IMR-90 (cell line): ENCODE measurements around the gene ZNF20. TPM values are rescaled to one million over a fixed set of nuclear protein-coding genes. Genes with fewer than 3 reads are reported as not detected.

Experiments
- ATAC-seq: fragments of 200-7000 bp; cut with Tn5 transposase; 2 replicates; pipeline ENCODE4 v1.9.1; 2020; ENCODE audit warnings: low read depth, mild to moderate bottlenecking, moderate library complexity
- BruUV-seq: library from RNA; stranded (reverse); fragments of 400-500 nt; replicated peaks from 2 replicates; lab custom pipeline; 2021; lab: Mats Ljungman, UMichigan
- CTCF ChIA-PET: fragments of 300-600 bp; formaldehyde crosslinking; extraction: SDS; loops from one replicate; lab custom pipeline; 2021; ENCODE audit warnings: antibody characterized with exemption; lab: Yijun Ruan, JAX
- POLR2A ChIA-PET: fragments of 300-600 bp; sonication (Branson Sonifier 250); formaldehyde crosslinking; loops from one replicate; lab custom pipeline; 2022; ENCODE audit warnings: antibody characterized with exemption; ENCODE audit not compliant: unreplicated experiment; lab: Charles Lee
- DNase-seq: peaks from one replicate; pipeline ENCODE4 v3.0.0; 2013
- H2AFZ ChIP-seq: replicated peaks from 2 replicates; pipeline ENCODE3; 2013; ENCODE audit warnings: low read length, mild to moderate bottlenecking; ENCODE audit not compliant: poor library complexity
- H2AK5ac ChIP-seq: 2 replicates; pipeline ENCODE4 v1.6.1; 2013; ENCODE audit warnings: low read depth, low read length, inconsistent platforms
- H2AK9ac ChIP-seq: replicated peaks from 2 replicates; pipeline ENCODE3; 2013; ENCODE audit warnings: mild to moderate bottlenecking, low read depth, low read length, moderate library complexity; ENCODE audit not compliant: poor library complexity
- H2BK120ac ChIP-seq: 2 replicates; pipeline ENCODE4 v1.6.1; 2013; ENCODE audit warnings: low read depth, low read length, inconsistent platforms
- H2BK15ac ChIP-seq: 3 replicates; pipeline ENCODE4 v1.6.1; 2013; ENCODE audit warnings: low read depth, low read length, inconsistent platforms
- H2BK20ac ChIP-seq: 2 replicates; pipeline ENCODE4 v1.6.1; 2013; ENCODE audit warnings: low read depth, mild to moderate bottlenecking, inconsistent platforms, low read length, moderate library complexity
- H2BK5ac ChIP-seq: 2 replicates; pipeline ENCODE4 v1.6.1; 2013; ENCODE audit warnings: mild to moderate bottlenecking, low read depth, low read length, inconsistent platforms; ENCODE audit not compliant: poor library complexity, severe bottlenecking
- H3K14ac ChIP-seq: replicated peaks from 2 replicates; pipeline ENCODE4 v1.6.1; 2013; ENCODE audit warnings: low read depth, low read length, inconsistent platforms
- H3K18ac ChIP-seq: 2 replicates; pipeline ENCODE4 v1.6.1; 2013; ENCODE audit warnings: low read depth, low read length, control low read depth
- H3K23ac ChIP-seq: 2 replicates; pipeline ENCODE4 v1.6.1; 2013; ENCODE audit warnings: low read depth, low read length, inconsistent platforms
- H3K27ac ChIP-seq: 2 replicates; pipeline ENCODE4 v1.5.1; 2013; ENCODE audit warnings: mild to moderate bottlenecking, control low read depth, low read length; ENCODE audit not compliant: insufficient read depth
- H3K27me3 ChIP-seq: 2 replicates; pipeline ENCODE4 v1.6.1; 2013; ENCODE audit warnings: low read length; ENCODE audit not compliant: control insufficient read depth, insufficient read depth
- H3K36me3 ChIP-seq: 2 replicates; pipeline ENCODE4 v1.6.1; 2013; ENCODE audit warnings: low read length, mixed read lengths; ENCODE audit not compliant: control insufficient read depth, insufficient read depth
- H3K4ac ChIP-seq: 2 replicates; pipeline ENCODE4 v1.6.1; 2013; ENCODE audit warnings: low read depth, low read length, inconsistent platforms
- H3K4me1 ChIP-seq: 2 replicates; pipeline ENCODE4 v1.6.1; 2013; ENCODE audit warnings: low read length, mixed read lengths; ENCODE audit not compliant: control insufficient read depth, insufficient read depth
- H3K4me2 ChIP-seq: 2 replicates; pipeline ENCODE4 v1.6.1; 2013; ENCODE audit warnings: low read depth, mild to moderate bottlenecking, control low read depth, low read length, moderate library complexity
- H3K4me3 ChIP-seq: 2 replicates; pipeline ENCODE4 v1.5.1; 2013; ENCODE audit warnings: low read depth, mild to moderate bottlenecking, control low read depth, low read length, moderate library complexity; ENCODE audit not compliant: insufficient read depth
- H3K56ac ChIP-seq: 2 replicates; pipeline ENCODE4 v1.6.1; 2013; ENCODE audit warnings: low read length, inconsistent platforms; ENCODE audit not compliant: insufficient read depth; ENCODE audit errors: extremely low read depth
- H3K79me1 ChIP-seq, 2 experiments: 2 replicates each; pipeline ENCODE4 v1.6.1; 2013; ENCODE audit warnings: low read length in 2 of 2, inconsistent platforms in 1 of 2, low read depth in 1 of 2
- H3K9ac ChIP-seq: 2 replicates; pipeline ENCODE4 v1.6.1; 2013; ENCODE audit warnings: low read depth, low read length, control low read depth
- H3K9me1 ChIP-seq: 2 replicates; pipeline ENCODE4 v1.6.1; 2013; ENCODE audit warnings: low read length, inconsistent platforms; ENCODE audit not compliant: insufficient read depth
- H3K9me3 ChIP-seq: 2 replicates; pipeline ENCODE4 v1.6.1; 2013; ENCODE audit warnings: low read length; ENCODE audit not compliant: control insufficient read depth, insufficient read depth
- H4K20me1 ChIP-seq: 2 replicates; pipeline ENCODE4 v1.6.1; 2013; ENCODE audit warnings: low read length, inconsistent platforms; ENCODE audit not compliant: insufficient read depth
- H4K5ac ChIP-seq: 2 replicates; pipeline ENCODE4 v1.6.1; 2013; ENCODE audit warnings: mild to moderate bottlenecking, low read depth, low read length, control low read depth
- H4K8ac ChIP-seq, 2 experiments: 2 replicates each; pipeline ENCODE4 v1.6.1; 2013; ENCODE audit warnings: low read depth in 2 of 2, low read length in 2 of 2, control low read depth in 1 of 2, inconsistent platforms in 1 of 2
- H4K91ac ChIP-seq: 2 replicates; pipeline ENCODE4 v1.6.1; 2013; ENCODE audit warnings: low read depth, low read length, inconsistent platforms; ENCODE audit not compliant: insufficient read depth
- BHLHE40 ChIP-seq: fragments of 150-350 bp; IDR thresholded peaks from 2 replicates; pipeline ENCODE4 v1.6.1; 2016; ENCODE audit warnings: mild to moderate bottlenecking, low read depth, low read length
- CEBPB ChIP-seq: IDR thresholded peaks from 2 replicates; pipeline ENCODE4 v1.6.1; 2012; ENCODE audit warnings: low read depth, low read length, improper control_type of control experiment
- CHD1 ChIP-seq: IDR thresholded peaks from 2 replicates; pipeline ENCODE4 v1.6.1; 2012; ENCODE audit warnings: low read depth, low read length, improper control_type of control experiment
- CTCF ChIP-seq: conservative IDR thresholded peaks from 2 replicates; pipeline ENCODE4 v1.5.1; 2012; ENCODE audit warnings: mild to moderate bottlenecking, low read depth, low read length, improper control_type of control experiment
- FOS ChIP-seq: fragments of 150-350 bp; IDR thresholded peaks from 2 replicates; pipeline ENCODE4 v1.6.1; 2016; ENCODE audit warnings: low read depth, low read length
- MAFK ChIP-seq: IDR thresholded peaks from 2 replicates; pipeline ENCODE4 v1.6.1; 2012; ENCODE audit warnings: low read depth, low read length, improper control_type of control experiment
- MAZ ChIP-seq: IDR thresholded peaks from 2 replicates; pipeline ENCODE4 v1.6.1; 2012; ENCODE audit warnings: low read depth, mild to moderate bottlenecking, low read length, improper control_type of control experiment, moderate library complexity, borderline replicate concordance
- MXI1 ChIP-seq: IDR thresholded peaks from 2 replicates; pipeline ENCODE4 v1.6.1; 2012; ENCODE audit warnings: low read depth, mild to moderate bottlenecking, low read length, moderate library complexity, borderline replicate concordance
- NFE2L2 ChIP-seq: fragments of 150-350 bp; IDR thresholded peaks from 2 replicates; pipeline ENCODE4 v1.6.1; 2016; ENCODE audit warnings: low read depth, mild to moderate bottlenecking, low read length
- POLR2A ChIP-seq: IDR thresholded peaks from 2 replicates; pipeline ENCODE4 v1.6.1; 2012; ENCODE audit warnings: mild to moderate bottlenecking, low read depth, low read length
- RAD21 ChIP-seq: IDR thresholded peaks from 2 replicates; pipeline ENCODE4 v1.6.1; 2012; ENCODE audit warnings: low read length, improper control_type of control experiment
- RCOR1 ChIP-seq: IDR thresholded peaks from 2 replicates; pipeline ENCODE4 v1.6.1; 2012; ENCODE audit warnings: mild to moderate bottlenecking, low read length, improper control_type of control experiment; ENCODE audit not compliant: insufficient replicate concordance
- RFX5 ChIP-seq: IDR thresholded peaks from 2 replicates; pipeline ENCODE4 v1.8.0; 2012; ENCODE audit warnings: low read depth, mild to moderate bottlenecking, low read length, moderate library complexity
- SMC3 ChIP-seq: fragments of 150-350 bp; IDR thresholded peaks from 2 replicates; pipeline ENCODE4 v1.6.1; 2016; ENCODE audit warnings: low read depth, mild to moderate bottlenecking, antibody characterized with exemption, low read length, moderate library complexity
- WGBS, 2 experiments: methylation state at CpG; one replicate each; pipeline versions ENCODE4 v1.1.5 to v1.1.7; 2013; ENCODE audit warnings: missing lambda C conversion rate in 2 of 2; ENCODE audit not compliant: insufficient read length in 1 of 2; ENCODE audit errors: extremely low coverage in 2 of 2; 5-methylcytosine and 5-hydroxymethylcytosine counted together
- dilution Hi-C: fragments of 300-500 bp; cut with HindIII; formaldehyde crosslinking; loops from one replicate; pipeline ENCODE4 v1.14.3; 2018; ENCODE audit warnings: low sequenced_read_pairs; ENCODE audit not compliant: unreplicated experiment
- in situ Hi-C: fragments of 300-500 bp; cut with MboI; formaldehyde crosslinking; loops from 3 replicates; pipeline ENCODE4 v1.14.3; 2019; ENCODE audit warnings: low sequenced_read_pairs, inconsistent platforms, mixed read lengths
- intact Hi-C: fragments of 100-400 bp; cut with micrococcal nuclease; formaldehyde crosslinking; loops from 2 replicates; pipeline ENCODE4 v1.10.0; 2022
- polyA plus RNA-seq, 3 experiments: library from polyadenylated mRNA; depleted of rRNA; stranded (reverse); fragments of >200 nt; gene quantifications; 2 replicates each; pipeline ENCODE4 v1.2.3, GENCODE V29; 2012; ENCODE audit warnings: low replicate concordance in 1 of 3
- total RNA-seq: library from RNA; depleted of rRNA; stranded (reverse); fragments of >200 nt; gene quantifications from 2 replicates; pipeline ENCODE4 v1.2.3, GENCODE V29; 2012
- TF ChIP-seq, protein P1 (sequence below): fragments of 150-350 bp; IDR thresholded peaks from 2 replicates; pipeline ENCODE4 v1.6.1; 2017; ENCODE audit warnings: mild to moderate bottlenecking, antibody characterized with exemption, low read length, low read depth
- TF ChIP-seq, protein P2 (sequence below): fragments of 150-350 bp; IDR thresholded peaks from 2 replicates; pipeline ENCODE4 v1.6.1; 2016; ENCODE audit warnings: low read depth, mild to moderate bottlenecking, low read length, moderate library complexity, borderline replicate concordance

The ZNF20 gene
- total and polyA plus RNA-seq, 2 of the 4 experiments (the other 2 are of a cell fraction), result 2.1 to 7.9 TPM

DNA sequence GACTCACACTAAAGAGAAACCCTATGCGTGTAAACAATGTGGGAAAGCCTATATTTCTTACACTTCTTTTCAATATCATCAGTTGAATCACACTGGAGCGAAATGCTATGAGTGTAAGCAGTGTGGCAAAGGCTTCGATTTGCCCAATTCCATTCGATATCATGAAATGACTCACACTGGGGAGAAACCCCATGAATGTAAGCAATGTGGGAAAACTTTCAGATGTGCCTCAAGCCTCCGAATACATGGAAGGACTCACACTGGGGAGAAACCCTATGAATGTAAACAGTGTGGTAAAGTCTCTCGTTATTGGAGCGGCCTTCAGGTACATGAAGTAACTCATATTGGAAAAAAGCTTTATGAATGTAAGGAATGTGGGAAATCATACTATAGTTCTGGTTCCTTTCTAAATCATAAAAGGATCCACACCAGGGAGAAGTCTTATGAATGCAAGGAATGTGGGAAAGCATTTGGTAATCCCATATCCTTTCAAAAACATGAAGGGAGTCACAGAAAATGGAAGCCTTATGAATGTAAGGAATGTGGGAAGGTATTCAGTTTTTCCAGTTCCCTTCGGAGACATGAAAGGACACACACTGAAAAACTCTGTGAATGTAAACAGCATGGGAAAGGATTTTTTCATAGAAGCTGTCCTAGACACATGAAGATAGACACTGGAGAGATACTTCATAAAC is 28.1 kb downstream of the ZNF20 start:
- H4K8ac ChIP-seq, result no peak overlapping the region
- H2AFZ ChIP-seq, result no peak overlapping the region
- no peak overlapping the region for H2BK15ac ChIP-seq
- no peak overlapping the region for H3K27ac ChIP-seq
- peaks cover 36% of the 10 kb centered on the region for H3K9me3 ChIP-seq
- H3K4me2 ChIP-seq, result no peak overlapping the region
- no peak overlapping the region for H3K4ac ChIP-seq
- H3K23ac ChIP-seq, result no peak overlapping the region
- no peak for TF ChIP-seq MAFK
- no peak for TF ChIP-seq RAD21
- TF ChIP-seq BHLHE40, result no peak
- TF ChIP-seq, protein P1, sequence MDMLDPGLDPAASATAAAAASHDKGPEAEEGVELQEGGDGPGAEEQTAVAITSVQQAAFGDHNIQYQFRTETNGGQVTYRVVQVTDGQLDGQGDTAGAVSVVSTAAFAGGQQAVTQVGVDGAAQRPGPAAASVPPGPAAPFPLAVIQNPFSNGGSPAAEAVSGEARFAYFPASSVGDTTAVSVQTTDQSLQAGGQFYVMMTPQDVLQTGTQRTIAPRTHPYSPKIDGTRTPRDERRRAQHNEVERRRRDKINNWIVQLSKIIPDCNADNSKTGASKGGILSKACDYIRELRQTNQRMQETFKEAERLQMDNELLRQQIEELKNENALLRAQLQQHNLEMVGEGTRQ, result no peak
- no peak for TF ChIP-seq CTCF
- TF ChIP-seq FOS, result no peak
- TF ChIP-seq MXI1, result no peak
- TF ChIP-seq POLR2A, result no peak
- TF ChIP-seq MAZ, result no peak
- no peak for TF ChIP-seq CEBPB
- TF ChIP-seq, protein P2, sequence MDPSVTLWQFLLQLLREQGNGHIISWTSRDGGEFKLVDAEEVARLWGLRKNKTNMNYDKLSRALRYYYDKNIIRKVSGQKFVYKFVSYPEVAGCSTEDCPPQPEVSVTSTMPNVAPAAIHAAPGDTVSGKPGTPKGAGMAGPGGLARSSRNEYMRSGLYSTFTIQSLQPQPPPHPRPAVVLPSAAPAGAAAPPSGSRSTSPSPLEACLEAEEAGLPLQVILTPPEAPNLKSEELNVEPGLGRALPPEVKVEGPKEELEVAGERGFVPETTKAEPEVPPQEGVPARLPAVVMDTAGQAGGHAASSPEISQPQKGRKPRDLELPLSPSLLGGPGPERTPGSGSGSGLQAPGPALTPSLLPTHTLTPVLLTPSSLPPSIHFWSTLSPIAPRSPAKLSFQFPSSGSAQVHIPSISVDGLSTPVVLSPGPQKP, result no peak
- no peak for TF ChIP-seq SMC3
- TF ChIP-seq RCOR1, result no peak
- TF ChIP-seq NFE2L2, result no peak
- TF ChIP-seq RFX5, result no peak
- no peak for TF ChIP-seq CHD1
- no TSS peak for BruUV-seq
- H4K20me1 ChIP-seq, result no peaks in the 10 kb centered on the region
- H3K4me3 ChIP-seq, result no peak overlapping the region
- no peak overlapping the region for H4K91ac ChIP-seq
- CTCF ChIA-PET, result no interaction called here
- peaks cover 19% of the 10 kb centered on the region for H3K36me3 ChIP-seq
- H3K9me1 ChIP-seq, result no peaks in the 10 kb centered on the region
- H2BK5ac ChIP-seq, result no peak overlapping the region
- no peak overlapping the region for H2BK120ac ChIP-seq
- H3K4me1 ChIP-seq, result no peaks in the 10 kb centered on the region
- no peak for DNase-seq
- H2AK5ac ChIP-seq, result no peak overlapping the region
- POLR2A ChIA-PET, result no interaction called here
- in situ Hi-C loops (no loop called here), dilution Hi-C loops (no loop called here), intact Hi-C loops (no loop called here)
- H3K56ac ChIP-seq, result no peak overlapping the region
- no peak overlapping the region for H2BK20ac ChIP-seq
- no peak overlapping the region for H4K5ac ChIP-seq
- peaks cover 0 to 8% of the 10 kb centered on the region in 2 experiments; a peak in 1 of 4 replicates for H3K79me1 ChIP-seq
- H3K9ac ChIP-seq, result no peak overlapping the region
- H3K14ac ChIP-seq, result no peak overlapping the region
- no peak overlapping the region for H3K18ac ChIP-seq
- 100% methylated on average over 2 of the region's 8 CpGs; no CpG with 5 or more reads in 1 of the 2 experiments for WGBS, 2 experiments
- ATAC-seq, result no peak
- H3K27me3 ChIP-seq, result no peaks in the 10 kb centered on the region
- H2AK9ac ChIP-seq, result no peak overlapping the region
